B cell (primary cell): Measurements from ENCODE around the gene PRTN3. TPM values are rescaled to one million over a fixed set of nuclear protein-coding genes. Genes with fewer than 3 reads are reported as not detected.
"Not testable (repeated sequence)": the region's sequence is repeated elsewhere in the genome, so short reads cannot be mapped to it uniquely, and the experiment has no call there.

Experiments
- ATAC-seq: fragments of 200-7000 bp; cut with Tn5 transposase; one replicate; pipeline ENCODE4 v1.10.0; 2021; ENCODE audit warnings: low read depth, mild to moderate bottlenecking, moderate number of reproducible peaks, moderate library complexity
- CTCF ChIA-PET: fragments of 350-600 bp; sonication (Branson Sonifier 250); formaldehyde crosslinking; loops from one replicate; lab custom pipeline; 2021; ENCODE audit warnings: antibody characterized with exemption, inconsistent platforms; lab: Charles Lee
- POLR2A ChIA-PET: fragments of 350-600 bp; sonication (Branson Sonifier 250); formaldehyde crosslinking; loops from one replicate; lab custom pipeline; 2021; ENCODE audit warnings: antibody characterized with exemption; lab: Charles Lee
- DNase-seq: peaks from one replicate; pipeline ENCODE4 v3.0.0; 2013
- H2AFZ ChIP-seq: 2 replicates; pipeline ENCODE4 v1.6.1; 2012; ENCODE audit warnings: mild to moderate bottlenecking, low read depth, low read length; ENCODE audit not compliant: insufficient read depth, poor library complexity, severe bottlenecking
- H3K27ac ChIP-seq, 2 donors: 1 replicate in 1 of 2; 2 replicates in 1 of 2; pipeline ENCODE4 v1.5.1; 2012 to 2013; ENCODE audit warnings: low read length in 2 of 2, mild to moderate bottlenecking in 2 of 2, moderate library complexity in 1 of 2
- H3K27me3 ChIP-seq, 4 experiments: fragments of 200-600 bp in 1 of 4; sonication (generic) in 1 of 4; replicated peaks in 1 of 4; 1 replicate in 2 of 4; 2 replicates in 2 of 4; pipeline versions ENCODE4 v1.6.1 to v1.7.0; 2013 to 2016; ENCODE audit warnings: low read length in 3 of 4, mild to moderate bottlenecking in 2 of 4, mixed read lengths in 1 of 4, moderate library complexity in 1 of 4; ENCODE audit not compliant: insufficient read depth in 4 of 4, control insufficient read depth in 3 of 4; ENCODE audit errors: control extremely low read depth in 1 of 4
- H3K36me3 ChIP-seq, 2 experiments: replicated peaks in 1 of 2; 1 replicate in 1 of 2; 2 replicates in 1 of 2; pipeline versions ENCODE4 v1.6.1 to v1.7.1; 2013; ENCODE audit warnings: low read length in 1 of 2; ENCODE audit not compliant: insufficient read depth in 2 of 2, control insufficient read depth in 1 of 2; ENCODE audit errors: control extremely low read depth in 1 of 2, extremely low read depth in 1 of 2
- H3K4me1 ChIP-seq, 2 donors: fragments of 200-600 bp in 1 of 2; sonication (generic) in 1 of 2; 1 replicate in 1 of 2; 2 replicates in 1 of 2; pipeline versions ENCODE4 v1.5.1 to v1.6.1; 2013 to 2017; ENCODE audit warnings: low read length in 2 of 2; ENCODE audit not compliant: control insufficient read depth in 2 of 2, insufficient read depth in 2 of 2
- H3K4me2 ChIP-seq: replicated peaks from 2 replicates; pipeline ENCODE3; 2012; ENCODE audit warnings: mild to moderate bottlenecking, low read depth, low read length; ENCODE audit not compliant: poor library complexity, severe bottlenecking
- H3K4me3 ChIP-seq, 5 experiments: fragments of 200-600 bp in 1 of 5; sonication (generic) in 1 of 5; 1 replicate in 3 of 5; 2 replicates in 2 of 5; pipeline versions ENCODE4 v1.5.1 to v1.7.0; 2011 to 2016; ENCODE audit warnings: low read length in 4 of 5, mild to moderate bottlenecking in 4 of 5, low read depth in 2 of 5, control low read depth in 1 of 5, moderate library complexity in 1 of 5; ENCODE audit not compliant: insufficient read depth in 1 of 5; ENCODE audit errors: control extremely low read depth in 1 of 5, extremely low read depth in 1 of 5
- H3K79me2 ChIP-seq: fragments of 200-600 bp; sonication (generic); one replicate; pipeline ENCODE4 v1.6.0; 2016; ENCODE audit warnings: low read length; ENCODE audit not compliant: control insufficient read depth, insufficient read depth
- H3K9ac ChIP-seq: fragments of 200-600 bp; sonication (generic); 2 replicates; pipeline ENCODE4 v1.6.1; 2017; ENCODE audit warnings: mild to moderate bottlenecking, low read length, moderate library complexity
- H3K9me3 ChIP-seq, 3 donors: one replicate each; pipeline versions ENCODE4 v1.6.1 to v1.7.1; 2013; ENCODE audit warnings: low read length in 2 of 3; ENCODE audit not compliant: control insufficient read depth in 2 of 3, insufficient read depth in 1 of 3; ENCODE audit errors: control extremely low read depth in 1 of 3
- H4K20me1 ChIP-seq: 2 replicates; pipeline ENCODE4 v1.6.0; 2012; ENCODE audit warnings: mild to moderate bottlenecking, low read length; ENCODE audit not compliant: insufficient read depth, control insufficient read depth, poor library complexity, severe bottlenecking
- H3K27ac Mint-ChIP-seq: one replicate; pipeline ENCODE4 v1.8.0; 2021; ENCODE audit warnings: mixed read lengths
- H3K27me3 Mint-ChIP-seq: one replicate; pipeline ENCODE4 v1.8.0; 2021; ENCODE audit warnings: mixed read lengths
- H3K4me1 Mint-ChIP-seq: one replicate; pipeline ENCODE4 v1.8.0; 2021; ENCODE audit warnings: mixed read lengths
- H3K4me3 Mint-ChIP-seq: one replicate; pipeline ENCODE4 v1.8.0; 2021; ENCODE audit warnings: mixed read lengths
- H3K9me3 Mint-ChIP-seq: one replicate; pipeline ENCODE4 v1.8.0; 2022; ENCODE audit warnings: mixed read lengths; ENCODE audit not compliant: insufficient read depth
- CTCF ChIP-seq: fragments of 200-600 bp; IDR thresholded peaks from one replicate; pipeline ENCODE4 v1.8.0; 2022; ENCODE audit warnings: antibody characterized with exemption, mild to moderate bottlenecking
- EZH2 ChIP-seq: IDR thresholded peaks from 2 replicates; pipeline ENCODE4 v1.6.1; 2012; ENCODE audit warnings: borderline replicate concordance, low read depth, mild to moderate bottlenecking, moderate library complexity, low read length; ENCODE audit not compliant: insufficient read depth, poor library complexity, severe bottlenecking
- WGBS: methylation state at CpG from one replicate; pipeline ENCODE4 v1.1.5; 2013; ENCODE audit warnings: missing lambda C conversion rate; ENCODE audit not compliant: insufficient coverage; 5-methylcytosine and 5-hydroxymethylcytosine counted together
- intact Hi-C: fragments of 100-400 bp; cut with micrococcal nuclease; formaldehyde crosslinking; loops from one replicate; pipeline ENCODE4 v1.10.0; 2022
- polyA plus RNA-seq: library from polyadenylated mRNA; depleted of rRNA; stranded (reverse); fragments of >200 nt; gene quantifications from 2 replicates; pipeline ENCODE4 v1.2.3, GENCODE V29; 2012
- total RNA-seq, 2 donors: library from RNA; stranded (reverse); fragments of 120-200 nt in 1 of 2; gene quantifications; 1 replicate in 1 of 2; 2 replicates in 1 of 2; pipeline versions ENCODE4 v1.2.3 to v1.2.4, GENCODE V29; 2013 to 2022

The PRTN3 gene
- total and polyA plus RNA-seq, 2 donors (not counting 1 experiment from before 2014, with no cell fraction given), result not detected

- DNase-seq, result no peak
- Mint-ChIP-seq H3K27ac (no peak overlapping the region), H3K4me3 (no peak overlapping the region), H3K9me3 (no peaks in the 10 kb centered on the region), H3K4me1 (peaks cover 8% of the 10 kb centered on the region), H3K27me3 (peaks cover 30% of the 10 kb centered on the region)
- ChIA-PET CTCF (no interaction called here), POLR2A (interaction anchor here (0.6 to 0.8 kb wide), 2 partner anchors 9 to 384 kb away, joined by 4 to 6 read pairs; no protein-coding TSS in a partner anchor)
- Histone ChIP-seq H3K4me3 (no peak overlapping the region), H3K9me3 (peaks cover 0 to 13% (median 0%) of the 10 kb centered on the region in 3 donors), H3K4me1 (peaks cover 0 to 5% of the 10 kb centered on the region in 2 donors), H3K4me2 (no peak overlapping the region), H3K27ac (no peak overlapping the region), H4K20me1 (no peaks in the 10 kb centered on the region), H3K27me3 (peaks cover 0 to 76% (median 21%) of the 10 kb centered on the region in 4 experiments), H3K9ac (no peak overlapping the region), H3K36me3 (no peaks in the 10 kb centered on the region), H3K79me2 (no peaks in the 10 kb centered on the region), H2AFZ (no peak overlapping the region)
- WGBS, result 48% methylated on average over 12 of the region's 12 CpGs
- ATAC-seq, result no peak
- no peak for TF ChIP-seq CTCF
- TF ChIP-seq EZH2, result no peak
- intact Hi-C loops, result no loop called here
Observed at GRCh38 chr19:848386-848921, 7.7 kb downstream of the PRTN3 start.

GRCh38 chr19:849195-849594 is 8.4 kb downstream of the PRTN3 start:
- CTCF ChIA-PET, H3K4me1 ChIP-seq, H3K9ac ChIP-seq, H3K27ac Mint-ChIP-seq, H3K4me1 Mint-ChIP-seq, H4K20me1 ChIP-seq, H3K4me3 Mint-ChIP-seq, ATAC-seq, H2AFZ ChIP-seq, H3K4me3 ChIP-seq, H3K4me2 ChIP-seq, DNase-seq, H3K36me3 ChIP-seq, H3K9me3 Mint-ChIP-seq, intact Hi-C loops, H3K27ac ChIP-seq, H3K79me2 ChIP-seq: not testable (repeated sequence)
- peaks cover 30% of the 10 kb centered on the region for H3K27me3 Mint-ChIP-seq
- Histone ChIP-seq H3K9me3 (peaks cover 0 to 13% (median 0%) of the 10 kb centered on the region in 3 donors), H3K27me3 (peaks cover 0 to 71% (median 19%) of the 10 kb centered on the region in 4 experiments)
- WGBS, result 76% methylated on average over 7 of the region's 8 CpGs
- POLR2A ChIA-PET, result interaction anchor here (0.8 kb wide), 2 partner anchors 8 to 12 kb away, joined by 4 read pairs; no protein-coding TSS in a partner anchor
